WI38 (cell line): ENCODE measurements around the gene ZP1.
"Not testable (repeated sequence)": the region's sequence is repeated elsewhere in the genome, so short reads cannot be mapped to it uniquely, and the experiment has no call there.

ENCODE experiments used
- H3K4me3 ChIP-seq: 2 replicates; pipeline ENCODE4 v1.5.1; 2011; ENCODE audit warnings: low read depth, mild to moderate bottlenecking, control low read depth, low read length
- CTCF ChIP-seq: IDR thresholded peaks from 2 replicates; pipeline ENCODE4 v1.5.1; 2012; ENCODE audit warnings: low read depth, mild to moderate bottlenecking, control low read depth, low read length

The ZP1 gene

DNA sequence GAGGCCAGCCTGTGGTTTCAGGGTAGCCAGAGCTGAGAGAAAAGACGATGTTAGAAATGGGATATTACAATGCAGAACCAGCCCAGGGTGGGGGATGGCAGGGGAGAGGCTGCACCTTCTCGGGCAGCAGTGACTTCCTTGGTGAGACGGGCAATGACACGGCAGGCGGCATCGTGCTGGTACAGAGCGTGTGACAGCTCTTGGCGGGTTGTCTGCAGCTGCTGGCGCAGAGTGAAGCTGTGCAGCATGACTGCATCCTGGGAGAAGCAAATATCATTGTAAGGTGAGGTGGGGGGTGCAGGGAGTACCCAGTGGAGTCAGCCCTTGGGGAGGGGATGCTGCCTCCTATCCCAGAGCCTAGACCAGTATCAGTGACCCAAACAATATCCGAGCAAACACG, 35.3 kb downstream of the ZP1 start:
- no peak overlapping the region for H3K4me3 ChIP-seq
- no peak for TF ChIP-seq CTCF

- H3K4me3 ChIP-seq: peak overlapping the region; percentile 90
- no peak for TF ChIP-seq CTCF
These were observed 37.7 kb downstream of the ZP1 start for GRCh38 chr11:60905047-60905446.

- TF ChIP-seq CTCF: no peak
These were observed 38.3 kb downstream of the ZP1 start for GRCh38 chr11:60905551-60906113.

GRCh38 chr11:60906132-60906972, 39.0 kb downstream of the ZP1 start, which contains the start of gene PRPF19:
Gene PRPF19 (minus strand): TSS chr11:60906585. CDS start chr11:60906382, 203 bp downstream.
- peak within 1 kb of the TSS; percentile 90 for H3K4me3 ChIP-seq
- no peak for TF ChIP-seq CTCF

More at GRCh38 chr11:60905551-60906113, 38.3 kb downstream of the ZP1 start:
- peak overlapping the region; percentile 90 for H3K4me3 ChIP-seq

DNA sequence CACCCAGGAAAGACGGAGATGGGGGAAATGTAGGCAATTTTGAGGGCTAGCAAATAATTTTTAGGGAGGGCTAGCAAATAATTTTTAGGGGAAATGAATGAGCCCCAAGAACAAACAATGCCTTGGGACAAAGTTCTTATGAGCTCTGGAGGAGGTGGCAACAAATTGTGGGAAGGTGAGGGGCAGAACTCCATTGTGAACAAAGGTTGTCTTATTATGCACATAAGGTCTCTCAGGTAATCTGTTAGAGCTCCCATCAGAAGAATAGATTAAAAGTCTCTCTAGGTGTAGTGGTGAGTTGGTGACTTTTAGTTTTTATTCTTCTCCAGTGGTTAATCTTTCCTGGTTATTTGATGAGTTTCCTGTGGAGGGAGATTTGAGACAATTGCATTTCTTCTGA, 41.5 kb downstream of the ZP1 start:
- H3K4me3 ChIP-seq: no peak overlapping the region
- TF ChIP-seq CTCF: no peak

GRCh38 chr11:60909680-60910280, 42.4 kb downstream of the ZP1 start:
- not testable (repeated sequence) for H3K4me3 ChIP-seq

DNA sequence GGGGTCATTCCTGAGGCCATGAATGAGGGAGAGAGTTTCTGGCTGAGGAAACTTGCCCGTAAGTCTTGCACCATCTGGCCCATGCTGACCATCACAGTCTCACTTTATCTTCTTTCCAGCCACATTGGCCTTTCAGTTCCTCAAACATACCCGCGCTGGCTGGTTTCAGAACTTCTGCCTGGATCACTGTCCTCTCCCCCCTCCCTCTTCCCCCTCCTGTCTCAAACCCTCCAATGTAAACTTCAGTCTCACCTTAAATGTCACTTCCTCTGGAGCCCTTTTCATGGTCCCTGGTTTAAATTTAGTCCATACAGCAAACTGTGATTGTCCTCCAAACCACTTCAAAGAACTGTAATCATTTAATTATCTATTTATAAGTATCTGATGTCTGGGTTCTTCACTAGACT, 42.9 kb downstream of the ZP1 start:
- H3K4me3 ChIP-seq: no peak overlapping the region
- no peak for TF ChIP-seq CTCF
